ENCODE results near the gene NWD2. TPM values are rescaled to one million over a fixed set of nuclear protein-coding genes. Genes with fewer than 3 reads are reported as not detected.

NWD2 gene
- total and polyA plus RNA-seq, 2 experiments from 2014 or later = 0.33 TPM; not detected in 1

DNA sequence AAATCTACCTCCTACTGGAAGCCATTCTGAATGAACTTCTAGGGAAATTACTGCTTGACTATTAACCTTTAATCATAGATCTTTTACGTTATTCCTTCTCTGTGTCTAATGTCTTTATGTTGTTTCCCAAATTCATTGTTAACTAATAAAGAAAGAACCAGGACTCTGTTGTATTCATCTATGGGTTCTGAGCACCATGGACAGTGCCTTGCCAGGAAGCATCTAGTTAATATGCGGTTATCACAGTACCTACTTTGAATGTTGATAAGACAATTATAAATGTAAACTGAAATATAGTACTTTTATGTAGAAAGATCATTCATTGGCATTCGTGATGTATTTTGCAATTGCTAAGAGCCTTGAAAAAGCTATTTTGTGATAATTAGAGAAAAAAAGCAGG lies 23.8 kb downstream of the NWD2 start:
- TF ChIP-seq EZH2 (IDR thresholded peaks at IDR 0.05; ENCODE audit: borderline replicate concordance) (no peak), EZH2phosphoT487 (IDR thresholded peaks at IDR 0.05; ENCODE audit: low read depth, severe bottlenecking, unreplicated experiment) (no peak)
- TF ChIP-seq, protein P1, sequence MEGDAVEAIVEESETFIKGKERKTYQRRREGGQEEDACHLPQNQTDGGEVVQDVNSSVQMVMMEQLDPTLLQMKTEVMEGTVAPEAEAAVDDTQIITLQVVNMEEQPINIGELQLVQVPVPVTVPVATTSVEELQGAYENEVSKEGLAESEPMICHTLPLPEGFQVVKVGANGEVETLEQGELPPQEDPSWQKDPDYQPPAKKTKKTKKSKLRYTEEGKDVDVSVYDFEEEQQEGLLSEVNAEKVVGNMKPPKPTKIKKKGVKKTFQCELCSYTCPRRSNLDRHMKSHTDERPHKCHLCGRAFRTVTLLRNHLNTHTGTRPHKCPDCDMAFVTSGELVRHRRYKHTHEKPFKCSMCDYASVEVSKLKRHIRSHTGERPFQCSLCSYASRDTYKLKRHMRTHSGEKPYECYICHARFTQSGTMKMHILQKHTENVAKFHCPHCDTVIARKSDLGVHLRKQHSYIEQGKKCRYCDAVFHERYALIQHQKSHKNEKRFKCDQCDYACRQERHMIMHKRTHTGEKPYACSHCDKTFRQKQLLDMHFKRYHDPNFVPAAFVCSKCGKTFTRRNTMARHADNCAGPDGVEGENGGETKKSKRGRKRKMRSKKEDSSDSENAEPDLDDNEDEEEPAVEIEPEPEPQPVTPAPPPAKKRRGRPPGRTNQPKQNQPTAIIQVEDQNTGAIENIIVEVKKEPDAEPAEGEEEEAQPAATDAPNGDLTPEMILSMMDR (IDR thresholded peaks at IDR 0.05; ENCODE audit: poor library complexity) = no peak
- no peaks in the 10 kb centered on the region for H4K20me1 ChIP-seq (ENCODE audit: insufficient read depth, poor library complexity, severe bottlenecking)
- H3K79me2 ChIP-seq = no peaks in the 10 kb centered on the region
- no peak overlapping the region for H3K4me3 ChIP-seq
- 68% methylated on average over 3 of the region's 3 CpGs for WGBS (ENCODE audit: low lambda C conversion rate, missing lambda C conversion rate)
- no peak overlapping the region for H2AFZ ChIP-seq
- H3K4me1 ChIP-seq (ENCODE audit: insufficient read depth) = no peaks in the 10 kb centered on the region
- no peaks in the 10 kb centered on the region for H3K9me2 ChIP-seq (replicated peaks; ENCODE audit: insufficient read depth)
- no peaks in the 10 kb centered on the region for H3K9me3 ChIP-seq (ENCODE audit: low read depth)
- H3K4me2 ChIP-seq = no peak overlapping the region
- H3K27ac ChIP-seq = no peak overlapping the region
- peak; percentile 7 for DNase-seq (ENCODE audit: low spot score)
- H3K36me3 ChIP-seq (replicated peaks; ENCODE audit: insufficient read depth, low read depth) = no peaks in the 10 kb centered on the region
- peaks cover 5% of the 10 kb centered on the region for H3K27me3 ChIP-seq

- Histone ChIP-seq H3K9me3 (ENCODE audit: low read depth) (no peaks in the 10 kb centered on the region), H3K4me3 (no peak overlapping the region), H3K36me3 (replicated peaks; ENCODE audit: insufficient read depth, low read depth) (no peaks in the 10 kb centered on the region), H3K4me1 (ENCODE audit: insufficient read depth) (no peaks in the 10 kb centered on the region), H3K79me2 (no peaks in the 10 kb centered on the region), H3K27me3 (no peaks in the 10 kb centered on the region), H3K4me2 (no peak overlapping the region), H2AFZ (no peak overlapping the region), H4K20me1 (ENCODE audit: insufficient read depth, poor library complexity, severe bottlenecking) (no peaks in the 10 kb centered on the region), H3K27ac (no peak overlapping the region), H3K9me2 (replicated peaks; ENCODE audit: insufficient read depth) (no peaks in the 10 kb centered on the region)
- no peak for DNase-seq (ENCODE audit: low spot score)
- WGBS (ENCODE audit: low lambda C conversion rate, missing lambda C conversion rate) = 97% methylated on average over 1 of the region's 1 CpG
- TF ChIP-seq EZH2phosphoT487 (IDR thresholded peaks at IDR 0.05; ENCODE audit: low read depth, severe bottlenecking, unreplicated experiment) = no peak
- no peak for TF ChIP-seq EZH2 (IDR thresholded peaks at IDR 0.05; ENCODE audit: borderline replicate concordance)
- TF ChIP-seq, protein P1 (IDR thresholded peaks at IDR 0.05; ENCODE audit: poor library complexity) = no peak
Measured at GRCh38 chr4:37279121-37279520, 34.6 kb downstream of the NWD2 start.

GRCh38 chr4:37279894-37280592 lies 35.5 kb downstream of the NWD2 start:
- Histone ChIP-seq H3K79me2 (no peaks in the 10 kb centered on the region), H3K36me3 (replicated peaks; ENCODE audit: insufficient read depth, low read depth) (no peaks in the 10 kb centered on the region), H2AFZ (no peak overlapping the region), H3K4me3 (no peak overlapping the region), H3K27ac (no peak overlapping the region), H4K20me1 (ENCODE audit: insufficient read depth, poor library complexity, severe bottlenecking) (no peaks in the 10 kb centered on the region), H3K4me1 (ENCODE audit: insufficient read depth) (no peaks in the 10 kb centered on the region), H3K9me2 (replicated peaks; ENCODE audit: insufficient read depth) (no peaks in the 10 kb centered on the region), H3K27me3 (no peaks in the 10 kb centered on the region), H3K9me3 (ENCODE audit: low read depth) (no peaks in the 10 kb centered on the region), H3K4me2 (no peak overlapping the region)
- TF ChIP-seq, protein P1 (IDR thresholded peaks at IDR 0.05; ENCODE audit: poor library complexity) = no peak
- TF ChIP-seq EZH2phosphoT487 (IDR thresholded peaks at IDR 0.05; ENCODE audit: low read depth, severe bottlenecking, unreplicated experiment) (no peak), EZH2 (IDR thresholded peaks at IDR 0.05; ENCODE audit: borderline replicate concordance) (no peak)
- 81% methylated on average over 6 of the region's 6 CpGs for WGBS (ENCODE audit: low lambda C conversion rate, missing lambda C conversion rate)
- DNase-seq (ENCODE audit: low spot score) = no peak
